Gastroesophageal sphincter (tissue), 4 donors: Measurements from ENCODE around the gene AHI1. TPM values are rescaled to one million over a fixed set of nuclear protein-coding genes. Genes with fewer than 3 reads are reported as not detected.

Experiments
- ATAC-seq: fragments of 150-250 bp; one replicate; pipeline ENCODE4 v1.9.1; 2016; ENCODE audit warnings: mild to moderate bottlenecking, moderate library complexity
- H3K27ac ChIP-seq, 4 donors: fragments of 200-600 bp; sonication (generic) in 3 of 4; 1 replicate in 3 of 4; 2 replicates in 1 of 4; pipeline ENCODE4 v1.5.1; 2016 to 2019
- H3K27me3 ChIP-seq: fragments of 200-600 bp; sonication (generic); one replicate; pipeline ENCODE4 v1.5.1; 2019
- H3K36me3 ChIP-seq, 2 donors: fragments of 200-600 bp; sonication (generic); one replicate each; pipeline ENCODE4 v1.5.1; 2019; ENCODE audit warnings: control low read depth in 1 of 2
- H3K4me1 ChIP-seq, 3 donors: fragments of 200-600 bp; sonication (generic); 1 replicate in 2 of 3; 2 replicates in 1 of 3; pipeline ENCODE4 v1.5.1; 2016 to 2019; ENCODE audit warnings: control low read depth in 2 of 3
- H3K4me3 ChIP-seq, 2 donors: fragments of 200-600 bp; sonication (generic); one replicate each; pipeline ENCODE4 v1.5.1; 2019; ENCODE audit warnings: mild to moderate bottlenecking in 1 of 2, moderate library complexity in 1 of 2
- H3K9me3 ChIP-seq, 3 donors: fragments of 200-600 bp; sonication (generic); one replicate each; pipeline ENCODE4 v1.5.1; 2017 to 2019; ENCODE audit warnings: control low read depth in 2 of 3
- EP300 ChIP-seq: sonication (generic); formaldehyde crosslinking; IDR thresholded peaks from one replicate; pipeline ENCODE4 v1.6.1; 2017; ENCODE audit warnings: antibody characterized with exemption, mild to moderate bottlenecking
- POLR2A ChIP-seq, 2 donors: fragments of 450-650 bp; IDR thresholded peaks; one replicate each; pipeline ENCODE4 v1.6.1; 2017; ENCODE audit warnings: antibody characterized with exemption in 2 of 2, mild to moderate bottlenecking in 2 of 2, moderate library complexity in 1 of 2
- POLR2AphosphoS5 ChIP-seq: sonication (generic); formaldehyde crosslinking; IDR thresholded peaks from one replicate; pipeline ENCODE4 v1.6.1; 2017; ENCODE audit warnings: antibody characterized with exemption
- WGBS, 2 donors: methylation state at CpG; one replicate each; pipeline ENCODE4 v1.1.5; 2018; ENCODE audit warnings: low coverage in 1 of 2; 5-methylcytosine and 5-hydroxymethylcytosine counted together
- total RNA-seq, 4 donors: library from RNA; depleted of rRNA; stranded (reverse); fragments of >200 nt; gene quantifications; one replicate each; pipeline ENCODE4 v1.1.0, GENCODE V29; 2016
- TF ChIP-seq, protein P1 (sequence below), 4 experiments: fragments of 200-600 bp in 2 of 4; fragments of 450-650 bp in 2 of 4; sonication (generic) in 1 of 4; IDR thresholded peaks; one replicate each; pipeline ENCODE4 v1.5.1; 2017 to 2019; ENCODE audit warnings: antibody characterized with exemption in 4 of 4, mild to moderate bottlenecking in 2 of 4, moderate library complexity in 2 of 4

AHI1 gene
- total RNA-seq, 4 donors from 2014 or later = 16.7 to 35.9 (median 27.0) TPM

DNA sequence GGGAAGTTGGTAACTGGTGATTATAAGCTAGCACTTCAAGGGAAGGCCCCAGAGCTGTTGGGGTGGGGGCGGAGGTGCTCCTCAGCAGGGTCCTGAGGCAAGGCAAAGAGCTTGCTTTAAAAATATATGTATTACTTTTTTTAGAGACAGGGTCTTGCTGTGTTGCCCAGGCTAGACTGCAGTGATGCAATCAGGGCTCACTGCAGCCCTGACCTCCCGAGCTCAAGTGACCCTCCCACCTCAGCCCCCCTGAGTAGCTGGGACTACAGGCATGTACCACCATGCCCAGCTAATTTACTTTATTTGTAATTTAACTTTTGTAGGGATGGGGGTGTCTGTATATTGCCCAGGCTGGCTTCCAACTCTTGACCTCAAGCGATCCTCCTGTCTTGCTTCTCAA, 229.3 kb downstream of the AHI1 start:
- H3K4me1 ChIP-seq = no peaks in the 10 kb centered on the region
- no peaks in the 10 kb centered on the region for H3K27me3 ChIP-seq
- ATAC-seq = no peak
- WGBS, 2 donors = 85 to 94% methylated on average over 2 of the region's 3 CpGs
- TF ChIP-seq POLR2A (IDR thresholded peaks at IDR 0.05) = no peak
- TF ChIP-seq, protein P1, sequence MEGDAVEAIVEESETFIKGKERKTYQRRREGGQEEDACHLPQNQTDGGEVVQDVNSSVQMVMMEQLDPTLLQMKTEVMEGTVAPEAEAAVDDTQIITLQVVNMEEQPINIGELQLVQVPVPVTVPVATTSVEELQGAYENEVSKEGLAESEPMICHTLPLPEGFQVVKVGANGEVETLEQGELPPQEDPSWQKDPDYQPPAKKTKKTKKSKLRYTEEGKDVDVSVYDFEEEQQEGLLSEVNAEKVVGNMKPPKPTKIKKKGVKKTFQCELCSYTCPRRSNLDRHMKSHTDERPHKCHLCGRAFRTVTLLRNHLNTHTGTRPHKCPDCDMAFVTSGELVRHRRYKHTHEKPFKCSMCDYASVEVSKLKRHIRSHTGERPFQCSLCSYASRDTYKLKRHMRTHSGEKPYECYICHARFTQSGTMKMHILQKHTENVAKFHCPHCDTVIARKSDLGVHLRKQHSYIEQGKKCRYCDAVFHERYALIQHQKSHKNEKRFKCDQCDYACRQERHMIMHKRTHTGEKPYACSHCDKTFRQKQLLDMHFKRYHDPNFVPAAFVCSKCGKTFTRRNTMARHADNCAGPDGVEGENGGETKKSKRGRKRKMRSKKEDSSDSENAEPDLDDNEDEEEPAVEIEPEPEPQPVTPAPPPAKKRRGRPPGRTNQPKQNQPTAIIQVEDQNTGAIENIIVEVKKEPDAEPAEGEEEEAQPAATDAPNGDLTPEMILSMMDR (IDR thresholded peaks at IDR 0.05) = no peak
- TF ChIP-seq POLR2AphosphoS5 = no peak
- TF ChIP-seq EP300 = no peak
- no peak overlapping the region for H3K27ac ChIP-seq
- no peaks in the 10 kb centered on the region for H3K36me3 ChIP-seq
- H3K4me3 ChIP-seq = no peak overlapping the region
- no peaks in the 10 kb centered on the region for H3K9me3 ChIP-seq

DNA sequence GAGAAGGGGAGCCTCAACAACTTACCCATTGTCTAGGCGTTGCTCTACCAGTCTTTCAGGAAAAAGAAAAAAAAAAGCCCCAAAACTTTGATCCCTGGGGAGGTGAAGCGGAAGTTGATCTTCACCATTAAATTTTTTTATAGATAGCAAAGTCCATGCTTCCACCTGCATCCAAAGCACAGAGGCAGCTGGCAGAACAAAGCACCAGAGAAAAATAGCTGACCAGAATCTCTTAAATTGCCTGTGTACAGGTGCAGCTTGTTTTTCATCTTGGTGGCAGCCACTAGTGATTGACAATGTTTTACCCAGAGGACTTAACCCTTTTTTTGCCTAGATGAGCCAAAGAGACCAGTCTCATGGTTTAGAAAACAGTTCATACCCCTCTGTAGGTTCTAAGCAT, 230.5 kb downstream of the AHI1 start:
- ATAC-seq = no peak
- Histone ChIP-seq H3K36me3 (no peaks in the 10 kb centered on the region), H3K9me3 (no peaks in the 10 kb centered on the region), H3K4me1 (no peaks in the 10 kb centered on the region), H3K27me3 (no peaks in the 10 kb centered on the region), H3K27ac (no peak overlapping the region), H3K4me3 (no peak overlapping the region)
- WGBS, 2 donors = 44 to 72% methylated on average over 2 of the region's 2 CpGs
- no peak for TF ChIP-seq POLR2AphosphoS5
- TF ChIP-seq EP300 = no peak
- no peak for TF ChIP-seq POLR2A (IDR thresholded peaks at IDR 0.05)

DNA sequence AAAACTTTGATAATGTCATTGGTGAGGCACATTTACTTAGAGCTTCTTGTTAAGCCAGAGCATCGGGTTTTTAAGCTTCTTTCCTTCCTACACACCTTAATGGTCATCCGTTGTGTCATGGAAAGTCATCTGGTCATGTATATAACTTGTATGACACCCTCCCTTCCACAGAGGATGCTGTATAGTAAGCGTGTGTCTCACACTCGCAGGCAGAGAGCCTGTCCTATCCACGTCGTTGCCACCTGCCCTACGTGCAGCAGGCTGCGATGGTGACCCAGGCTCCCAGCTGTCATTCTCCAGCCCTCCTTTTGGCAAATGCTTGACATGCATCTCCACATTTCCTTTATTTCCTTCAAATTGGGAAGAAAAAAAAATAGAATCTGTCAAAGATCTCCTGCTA, 230.9 kb downstream of the AHI1 start:
- no peak overlapping the region for H3K27ac ChIP-seq
- no peak for ATAC-seq
- no peaks in the 10 kb centered on the region for H3K27me3 ChIP-seq
- no peaks in the 10 kb centered on the region for H3K36me3 ChIP-seq
- H3K4me1 ChIP-seq = no peaks in the 10 kb centered on the region
- H3K9me3 ChIP-seq = no peaks in the 10 kb centered on the region
- WGBS, 2 donors = 83 to 84% methylated on average over 4 to 8 of the region's 8 CpGs
- TF ChIP-seq POLR2A (IDR thresholded peaks at IDR 0.05) (no peak), POLR2AphosphoS5 (no peak), EP300 (no peak)
- TF ChIP-seq, protein P1 (IDR thresholded peaks at IDR 0.05) = no peak
- no peak overlapping the region for H3K4me3 ChIP-seq

DNA sequence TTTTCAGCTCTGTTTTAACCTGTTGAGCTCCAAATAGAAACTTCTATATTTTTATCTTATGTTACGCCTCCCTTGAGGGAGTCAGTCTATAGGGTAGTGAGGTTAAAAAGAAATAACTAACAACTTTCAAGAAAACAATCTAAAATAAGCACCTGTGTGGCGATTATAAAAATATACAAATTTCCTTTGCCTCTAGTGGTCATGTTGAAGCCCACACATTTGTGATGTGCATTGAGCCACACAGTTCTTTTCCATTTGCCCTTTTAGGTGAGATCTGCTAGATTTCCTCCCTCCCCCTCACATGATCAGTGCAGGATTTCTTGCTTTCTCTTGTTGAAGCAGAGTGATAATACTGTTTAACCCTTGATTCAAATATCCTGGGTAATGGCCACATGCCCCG, 232.3 kb downstream of the AHI1 start:
- no peak for TF ChIP-seq POLR2A (IDR thresholded peaks at IDR 0.05)
- TF ChIP-seq, protein P1 (IDR thresholded peaks at IDR 0.05) = no peak
- no peak for TF ChIP-seq POLR2AphosphoS5
- TF ChIP-seq EP300 = no peak
- H3K9me3 ChIP-seq = no peaks in the 10 kb centered on the region
- no peaks in the 10 kb centered on the region for H3K4me1 ChIP-seq
- no peak for ATAC-seq
- WGBS, 2 donors = 92 to 95% methylated on average over 2 to 3 of the region's 3 CpGs
- H3K36me3 ChIP-seq = no peaks in the 10 kb centered on the region
- H3K4me3 ChIP-seq = no peak overlapping the region
- H3K27ac ChIP-seq = no peak overlapping the region
- peaks cover 2% of the 10 kb centered on the region for H3K27me3 ChIP-seq

DNA sequence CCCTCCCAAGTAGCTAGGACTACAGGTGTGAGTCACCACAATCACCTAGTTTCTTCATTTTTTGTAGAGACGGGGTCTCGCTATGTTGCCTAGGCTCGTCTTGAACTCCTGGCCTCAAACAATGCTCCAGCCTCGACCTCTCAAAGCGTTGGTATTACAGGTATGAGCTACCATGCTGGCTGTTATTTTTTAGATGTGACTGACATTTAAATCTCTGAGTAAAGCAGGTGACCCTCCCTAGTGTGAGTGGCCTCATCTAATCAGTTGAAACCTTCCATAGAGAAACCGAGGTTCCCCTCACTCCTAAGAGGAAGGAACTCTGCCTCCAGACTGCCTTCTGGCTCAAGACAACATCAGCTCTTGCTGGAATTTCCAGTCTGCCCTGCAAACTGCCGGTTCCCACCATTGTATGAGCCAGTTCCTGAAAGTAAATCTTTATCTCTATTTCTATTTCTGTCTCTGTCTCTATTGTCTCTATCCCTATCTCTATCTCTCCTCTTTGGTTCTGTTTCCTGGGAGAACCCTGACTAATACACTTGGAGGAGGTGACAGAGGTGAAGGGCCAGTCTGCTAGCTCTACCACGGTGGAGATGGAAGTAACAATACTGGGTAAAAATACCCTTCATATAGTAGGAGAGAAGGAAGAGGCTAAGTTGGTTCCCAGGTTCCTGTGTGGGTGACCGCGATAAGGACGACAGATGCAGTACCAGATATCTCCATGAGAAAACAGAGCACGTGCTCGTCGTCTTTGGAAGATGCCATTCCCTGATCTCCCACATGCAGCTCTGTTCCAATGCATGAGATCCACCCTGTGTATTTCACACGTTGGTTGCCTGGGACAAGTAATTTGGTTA, 235.4 kb downstream of the AHI1 start:
- TF ChIP-seq, protein P1 (IDR thresholded peaks at IDR 0.05) = no peak
- TF ChIP-seq POLR2AphosphoS5 (no peak), POLR2A (IDR thresholded peaks at IDR 0.05) (no peak), EP300 (no peak)
- Histone ChIP-seq H3K36me3 (no peaks in the 10 kb centered on the region), H3K27ac (no peak overlapping the region), H3K27me3 (peaks cover 3% of the 10 kb centered on the region), H3K9me3 (no peaks in the 10 kb centered on the region), H3K4me1 (no peaks in the 10 kb centered on the region), H3K4me3 (no peak overlapping the region)
- 83 to 84% methylated on average over 10 to 12 of the region's 15 CpGs for WGBS, 2 donors
- ATAC-seq = no peak
